K562 (cell line): Measurements from ENCODE around the gene CHD2. TPM values are rescaled to one million over a fixed set of nuclear protein-coding genes. Genes with fewer than 3 reads are reported as not detected.

Experiments used
- ATAC-seq: fragments of 200-7000 bp; cut with Tn5 transposase; 3 replicates; pipeline ENCODE4 v1.9.1; 2020; ENCODE audit warnings: moderate library complexity
- BruUV-seq: library from RNA; stranded (reverse); fragments of 400-500 nt; replicated peaks from 2 replicates; lab custom pipeline; 2021; lab: Mats Ljungman, UMichigan
- CTCF ChIA-PET: fragments of 300-600 bp; formaldehyde crosslinking; extraction: SDS; loops from one replicate; lab custom pipeline; 2021; ENCODE audit warnings: low intra/inter-chr PET ratio; lab: Yijun Ruan, JAX
- POLR2A ChIA-PET: fragments of 300-600, 350-650 bp; sonication (Branson Sonifier 250); formaldehyde crosslinking; extraction: SDS; loops from one replicate; lab custom pipeline; 2021; ENCODE audit warnings: antibody characterized with exemption, inconsistent platforms; lab: Yijun Ruan, JAX
- DNase-seq, 4 experiments: peaks; one replicate each; pipeline versions ENCODE4 v3.0.0 to v3.0.0-alpha.2; 2011 to 2018; ENCODE audit warnings: low spot score in 3 of 4, mixed read lengths in 3 of 4; ENCODE audit errors: extremely low read depth in 1 of 4
- FAIRE-seq: peaks from 2 replicates; lab custom pipeline; 2011; peaks lifted over from hg19 to GRCh38; lab: Jason Lieb, UNC
- H2AFZ ChIP-seq: 2 replicates; pipeline ENCODE4 v1.6.0; 2011; ENCODE audit warnings: low read depth, low read length, control low read depth, inconsistent platforms
- H3K27ac ChIP-seq: fragments of 200-600 bp; 3 replicates; pipeline ENCODE4 v1.8.0; 2011; ENCODE audit warnings: low read depth, mild to moderate bottlenecking, control low read depth, inconsistent platforms, low read length, moderate library complexity, mixed read lengths; ENCODE audit errors: extremely low read depth
- H3K27me3 ChIP-seq, 2 experiments: fragments of 300-600 bp in 1 of 2; 2 replicates in 1 of 2; 3 replicates in 1 of 2; pipeline versions ENCODE4 v1.6.0 to v1.8.0; 2011; ENCODE audit warnings: inconsistent platforms in 2 of 2, low read length in 2 of 2, mild to moderate bottlenecking in 1 of 2, mixed read lengths in 1 of 2, moderate library complexity in 1 of 2; ENCODE audit not compliant: control insufficient read depth in 2 of 2, insufficient read depth in 2 of 2
- H3K36me3 ChIP-seq: fragments of 300-600 bp; 3 replicates; pipeline ENCODE4 v1.8.0; 2011; ENCODE audit warnings: mild to moderate bottlenecking, low read length, inconsistent platforms; ENCODE audit not compliant: control insufficient read depth, insufficient read depth
- H3K4me1 ChIP-seq, 2 experiments: fragments of 200-600 bp in 1 of 2; replicated peaks in 1 of 2; 2 replicates in 1 of 2; 3 replicates in 1 of 2; pipeline versions ENCODE4 v1.5.1 to v1.8.0; 2011; ENCODE audit warnings: inconsistent platforms in 2 of 2, low read length in 2 of 2, mild to moderate bottlenecking in 1 of 2, mixed read lengths in 1 of 2, moderate library complexity in 1 of 2; ENCODE audit not compliant: control insufficient read depth in 2 of 2, insufficient read depth in 2 of 2
- H3K4me2 ChIP-seq: 2 replicates; pipeline ENCODE4 v1.6.1; 2011; ENCODE audit warnings: low read length, control low read depth, inconsistent platforms, mixed read lengths; ENCODE audit not compliant: insufficient read depth
- H3K4me3 ChIP-seq: fragments of 200-600 bp; sonication (generic), shearing (Covaris generic); 2 replicates; pipeline ENCODE4 v1.5.1; 2016; ENCODE audit warnings: control low read depth, inconsistent platforms
- H3K79me2 ChIP-seq: fragments of 200-600 bp; 3 replicates; pipeline ENCODE4 v1.8.0; 2011; ENCODE audit warnings: low read length, inconsistent platforms; ENCODE audit not compliant: control insufficient read depth, insufficient read depth
- H3K9ac ChIP-seq, 2 experiments: 2 replicates each; pipeline versions ENCODE4 v1.6.0 to v1.6.1; 2011; ENCODE audit warnings: low read depth in 2 of 2, low read length in 2 of 2, control low read depth in 1 of 2, inconsistent platforms in 1 of 2, mild to moderate bottlenecking in 1 of 2, mixed read lengths in 1 of 2; ENCODE audit not compliant: insufficient read depth in 1 of 2
- H3K9me1 ChIP-seq: one replicate; pipeline ENCODE4 v1.6.0; 2011; ENCODE audit warnings: inconsistent platforms, mild to moderate bottlenecking, low read length, moderate library complexity; ENCODE audit not compliant: control insufficient read depth, insufficient read depth
- H3K9me3 ChIP-seq: replicated peaks from 2 replicates; pipeline ENCODE4 v1.5.1; 2011; ENCODE audit warnings: low read depth, low read length, inconsistent platforms; ENCODE audit not compliant: control insufficient read depth, insufficient read depth
- H4K20me1 ChIP-seq: replicated peaks from 2 replicates; pipeline ENCODE4 v1.6.1; 2011; ENCODE audit warnings: low read length, inconsistent platforms, mixed read lengths; ENCODE audit not compliant: control insufficient read depth, insufficient read depth
- ELK3 ChIP-seq: fragments of 450-650 bp; formaldehyde crosslinking; IDR thresholded peaks from 2 replicates; pipeline ENCODE4 v1.4.0; 2020; ENCODE audit warnings: mild to moderate bottlenecking
- NKRF ChIP-seq: fragments of 450-650 bp; IDR thresholded peaks from 2 replicates; pipeline ENCODE4 v1.6.1; 2016; ENCODE audit warnings: borderline replicate concordance
- UBTF ChIP-seq, 2 experiments: IDR thresholded peaks; 2 replicates each; pipeline ENCODE4 v1.6.1; 2012; ENCODE audit warnings: improper control_type of control experiment in 2 of 2, low read depth in 2 of 2, low read length in 2 of 2, borderline replicate concordance in 1 of 2
- XRCC4 ChIP-seq: IDR thresholded peaks from one replicate; pipeline ENCODE4 v1.6.1; 2011; ENCODE audit not compliant: insufficient read depth, insufficient read length; ENCODE audit errors: extremely low read depth
- ZNF124 ChIP-seq: sonication (generic); formaldehyde crosslinking; IDR thresholded peaks from 2 replicates; pipeline ENCODE4 v1.8.1; 2022; ENCODE audit warnings: missing genetic modification reagents
- ZNF696 ChIP-seq: fragments of 250-450 bp; sonication (Bioruptor Pico); conservative IDR thresholded peaks from 2 replicates; pipeline ENCODE4 v1.4.0; 2020; ENCODE audit warnings: mild to moderate bottlenecking, moderate library complexity
- WGBS: fragments of 100-300 bp; shearing (Covaris generic); methylation state at CpG from one replicate; pipeline ENCODE4 v1.1.6; 2016; ENCODE audit warnings: low coverage, mixed read lengths; ENCODE audit not compliant: insufficient coverage; ENCODE audit errors: missing lambda C conversion rate; 5-methylcytosine and 5-hydroxymethylcytosine counted together
- in situ Hi-C: fragments of 300-500 bp; cut with MboI; formaldehyde crosslinking; loops from 4 replicates; pipeline ENCODE4 v1.15.0; 2018; ENCODE audit warnings: inconsistent platforms, mixed read lengths
- intact Hi-C: fragments of 100-400 bp; cut with micrococcal nuclease; formaldehyde crosslinking; loops from 2 replicates; pipeline ENCODE4 v1.14.2; 2022
- polyA plus RNA-seq, 8 experiments: library from polyadenylated mRNA; depleted of rRNA in 4 of 8; stranded (reverse) in 5 of 8; unstranded in 3 of 8; fragments of >200 nt; fragmentation: Nextera tagmentation in 2 of 8; fragmentation: Illumina TruSeq in 1 of 8; extraction: Ambion mirVana in 2 of 8; extraction: Trizol in 1 of 8; gene quantifications; 2 replicates each; pipeline versions ENCODE4 v1.2.1 to v1.2.3, GENCODE V29; 2011 to 2014; ENCODE audit warnings: inconsistent platforms in 1 of 8, missing spikeins in 1 of 8
- total RNA-seq, 7 experiments: library from RNA; depleted of rRNA in 6 of 7; stranded (reverse); fragments of >200 nt in 6 of 7; fragmentation: Illumina TruSeq in 2 of 7; extraction: Trizol in 2 of 7; gene quantifications; 2 replicates each; pipeline versions ENCODE4 v1.2.1 to v1.2.3, GENCODE V29; 2011 to 2021; ENCODE audit warnings: low replicate concordance in 1 of 7
- TF ChIP-seq, protein P1 (sequence below): sonication (generic); formaldehyde crosslinking; IDR thresholded peaks from 2 replicates; pipeline ENCODE4 v1.8.0; 2023; ENCODE audit warnings: missing genetic modification reagents, mild to moderate bottlenecking, borderline replicate concordance

CHD2 gene
- total and polyA plus RNA-seq, 9 of the 15 experiments (the other 6 are each of a cell fraction or from before 2014, with no cell fraction given) = 38.9 to 70.8 (median 56.2) TPM

DNA sequence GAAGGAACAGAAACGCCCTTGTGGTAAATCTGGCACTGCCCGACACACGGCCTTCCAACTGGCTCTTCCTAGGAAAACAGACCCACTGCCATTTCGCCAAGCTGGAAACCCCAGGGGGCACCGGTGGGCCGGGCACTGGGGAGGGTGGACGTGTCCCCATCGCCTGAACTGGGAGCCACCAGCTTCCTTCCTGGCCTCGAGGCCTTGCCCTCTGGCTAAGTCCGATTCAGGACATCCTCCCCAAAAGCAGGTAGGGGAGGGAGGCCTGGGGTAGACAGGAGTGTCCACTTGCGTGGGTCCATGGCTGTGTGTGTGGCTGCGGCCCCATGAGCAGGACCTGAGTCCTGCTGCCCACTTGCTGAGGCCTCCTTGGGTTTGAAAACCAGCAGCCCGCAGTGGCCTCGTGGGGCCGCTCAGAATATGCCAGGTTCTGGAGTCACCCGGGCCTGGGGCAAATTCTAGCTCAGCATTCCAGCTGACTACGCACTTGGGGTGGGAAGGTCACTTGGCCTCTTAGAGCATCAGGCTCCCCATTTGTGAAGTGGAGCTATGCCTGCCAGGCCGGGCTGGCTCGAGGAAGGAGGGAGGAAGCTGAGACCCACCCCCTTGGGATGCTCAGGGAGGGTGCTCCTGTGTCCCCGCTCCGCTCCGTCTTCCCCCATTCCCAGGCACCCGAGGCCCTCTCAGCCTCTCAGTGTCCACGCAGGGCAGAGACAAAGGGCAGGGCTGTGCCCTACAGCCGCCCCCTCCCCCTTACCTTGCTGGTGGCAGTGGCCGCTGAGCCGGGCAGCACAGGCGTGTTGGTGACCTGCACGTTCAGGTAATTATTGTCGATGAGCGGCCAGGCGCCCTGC lies 151.3 kb downstream of the CHD2 start:
- no TSS peak for BruUV-seq
- DNase-seq (no peak), FAIRE-seq (no peak), ATAC-seq (no peak)
- H3K9me3 ChIP-seq = no peaks in the 10 kb centered on the region
- H3K27ac ChIP-seq = no peak overlapping the region
- ChIA-PET CTCF (interaction anchor here (1.3 kb wide), 1 partner anchor 20 kb away, joined by 3 read pairs; no protein-coding TSS in a partner anchor), POLR2A (interaction anchor here (1.1 kb wide), 1 partner anchor 9 kb away, joined by 4 read pairs; no protein-coding TSS in a partner anchor)
- 0 out of 2 replicates have a peak, but pooled peaks cover 13% of the 10 kb centered on the region for H4K20me1 ChIP-seq
- no peaks in the 10 kb centered on the region for H3K9me1 ChIP-seq
- H3K27me3 ChIP-seq = peaks cover 51 to 93% of the 10 kb centered on the region in 2 experiments; a peak in 4 of 5 replicates
- no peak overlapping the region for H3K9ac ChIP-seq
- peaks cover 0 to 21% of the 10 kb centered on the region in 2 experiments; a peak in 2 of 5 replicates for H3K4me1 ChIP-seq
- H3K36me3 ChIP-seq = no peaks in the 10 kb centered on the region
- in situ Hi-C loops = no loop called here
- H3K4me3 ChIP-seq = no peak overlapping the region
- H2AFZ ChIP-seq = no peak overlapping the region
- H3K79me2 ChIP-seq = no peaks in the 10 kb centered on the region
- H3K4me2 ChIP-seq = no peak overlapping the region
- under 1% methylated on average over 23 of the region's 32 CpGs for WGBS
- intact Hi-C loops = loop anchor here (2.0 to 10.0 kb wide), 2 partner anchors 15 to 317 kb away; no protein-coding TSS in a partner anchor
- TF ChIP-seq ELK3 (CRISPR knock-in tag) (no peak), ZNF696 (no peak), UBTF (IDR thresholded peaks at IDR 0.05; ENCODE audit: borderline replicate concordance in 1 of 2, low read depth in 2 of 2, low read length in 2 of 2) (no peak), ZNF124 (CRISPR knock-in tag) (no peak), NKRF (no peak), XRCC4 (no peak)
- TF ChIP-seq, protein P1, sequence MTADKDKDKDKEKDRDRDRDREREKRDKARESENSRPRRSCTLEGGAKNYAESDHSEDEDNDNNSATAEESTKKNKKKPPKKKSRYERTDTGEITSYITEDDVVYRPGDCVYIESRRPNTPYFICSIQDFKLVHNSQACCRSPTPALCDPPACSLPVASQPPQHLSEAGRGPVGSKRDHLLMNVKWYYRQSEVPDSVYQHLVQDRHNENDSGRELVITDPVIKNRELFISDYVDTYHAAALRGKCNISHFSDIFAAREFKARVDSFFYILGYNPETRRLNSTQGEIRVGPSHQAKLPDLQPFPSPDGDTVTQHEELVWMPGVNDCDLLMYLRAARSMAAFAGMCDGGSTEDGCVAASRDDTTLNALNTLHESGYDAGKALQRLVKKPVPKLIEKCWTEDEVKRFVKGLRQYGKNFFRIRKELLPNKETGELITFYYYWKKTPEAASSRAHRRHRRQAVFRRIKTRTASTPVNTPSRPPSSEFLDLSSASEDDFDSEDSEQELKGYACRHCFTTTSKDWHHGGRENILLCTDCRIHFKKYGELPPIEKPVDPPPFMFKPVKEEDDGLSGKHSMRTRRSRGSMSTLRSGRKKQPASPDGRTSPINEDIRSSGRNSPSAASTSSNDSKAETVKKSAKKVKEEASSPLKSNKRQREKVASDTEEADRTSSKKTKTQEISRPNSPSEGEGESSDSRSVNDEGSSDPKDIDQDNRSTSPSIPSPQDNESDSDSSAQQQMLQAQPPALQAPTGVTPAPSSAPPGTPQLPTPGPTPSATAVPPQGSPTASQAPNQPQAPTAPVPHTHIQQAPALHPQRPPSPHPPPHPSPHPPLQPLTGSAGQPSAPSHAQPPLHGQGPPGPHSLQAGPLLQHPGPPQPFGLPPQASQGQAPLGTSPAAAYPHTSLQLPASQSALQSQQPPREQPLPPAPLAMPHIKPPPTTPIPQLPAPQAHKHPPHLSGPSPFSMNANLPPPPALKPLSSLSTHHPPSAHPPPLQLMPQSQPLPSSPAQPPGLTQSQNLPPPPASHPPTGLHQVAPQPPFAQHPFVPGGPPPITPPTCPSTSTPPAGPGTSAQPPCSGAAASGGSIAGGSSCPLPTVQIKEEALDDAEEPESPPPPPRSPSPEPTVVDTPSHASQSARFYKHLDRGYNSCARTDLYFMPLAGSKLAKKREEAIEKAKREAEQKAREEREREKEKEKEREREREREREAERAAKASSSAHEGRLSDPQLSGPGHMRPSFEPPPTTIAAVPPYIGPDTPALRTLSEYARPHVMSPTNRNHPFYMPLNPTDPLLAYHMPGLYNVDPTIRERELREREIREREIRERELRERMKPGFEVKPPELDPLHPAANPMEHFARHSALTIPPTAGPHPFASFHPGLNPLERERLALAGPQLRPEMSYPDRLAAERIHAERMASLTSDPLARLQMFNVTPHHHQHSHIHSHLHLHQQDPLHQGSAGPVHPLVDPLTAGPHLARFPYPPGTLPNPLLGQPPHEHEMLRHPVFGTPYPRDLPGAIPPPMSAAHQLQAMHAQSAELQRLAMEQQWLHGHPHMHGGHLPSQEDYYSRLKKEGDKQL (CRISPR knock-in tag) = no peak
